SK-N-SH treated with all-trans-retinoic acid at 6 μM for 48 hours (cell line): ENCODE measurements around the gene FJX1.
"Not testable (repeated sequence)": the region's sequence is repeated elsewhere in the genome, so short reads cannot be mapped to it uniquely, and the experiment has no call there.

Source experiments
- ATAC-seq: fragments of 200-7000 bp; cut with Tn5 transposase; 3 replicates; pipeline ENCODE4 v1.9.1; 2020; ENCODE audit warnings: mild to moderate bottlenecking, moderate library complexity
- ARNTL ChIP-seq: fragments of 450-650 bp; formaldehyde crosslinking; IDR thresholded peaks from 2 replicates; pipeline ENCODE4 v1.5.0; 2020; ENCODE audit warnings: low read depth, mild to moderate bottlenecking, moderate library complexity, borderline replicate concordance
- BACH2 ChIP-seq: fragments of 250-450 bp; sonication (Bioruptor Pico); IDR thresholded peaks from 2 replicates; pipeline ENCODE4 v1.9.0; 2021; ENCODE audit warnings: mild to moderate bottlenecking, borderline replicate concordance
- CREB5 ChIP-seq: fragments of 250-450 bp; sonication (Bioruptor Pico); IDR thresholded peaks from 2 replicates; pipeline ENCODE4 v1.5.1; 2020; ENCODE audit warnings: low read depth, mild to moderate bottlenecking, moderate library complexity
- CSDC2 ChIP-seq: fragments of 250-450 bp; sonication (Bioruptor Pico); IDR thresholded peaks from 2 replicates; pipeline ENCODE4 v1.5.0; 2020; ENCODE audit warnings: mild to moderate bottlenecking, moderate library complexity
- CSRNP3 ChIP-seq: fragments of 250-450 bp; sonication (Bioruptor Pico); IDR thresholded peaks from 2 replicates; pipeline ENCODE4 v1.5.1; 2021; ENCODE audit warnings: mild to moderate bottlenecking, moderate library complexity
- ESRRG ChIP-seq: fragments of 250-450 bp; sonication (Bioruptor Pico); IDR thresholded peaks from 2 replicates; pipeline ENCODE4 v1.6.1; 2021; ENCODE audit warnings: mild to moderate bottlenecking
- GLIS3 ChIP-seq: fragments of 250-450 bp; sonication (Bioruptor Pico); IDR thresholded peaks from 2 replicates; pipeline ENCODE4 v1.5.0; 2020; ENCODE audit warnings: mild to moderate bottlenecking, moderate library complexity
- ISL1 ChIP-seq: fragments of 250-450 bp; sonication (Bioruptor Pico); IDR thresholded peaks from 2 replicates; pipeline ENCODE4 v2.1.2; 2022; ENCODE audit warnings: mild to moderate bottlenecking, moderate library complexity
- OSR1 ChIP-seq: fragments of 250-450 bp; sonication (Bioruptor Pico); IDR thresholded peaks from 2 replicates; pipeline ENCODE4 v1.8.0; 2022; ENCODE audit warnings: moderate library complexity, mild to moderate bottlenecking, inconsistent platforms
- PATZ1 ChIP-seq: fragments of 250-450 bp; sonication (Bioruptor Pico); IDR thresholded peaks from 2 replicates; pipeline ENCODE4 v1.8.0; 2020; ENCODE audit warnings: mild to moderate bottlenecking, moderate library complexity, borderline replicate concordance
- POU6F1 ChIP-seq: fragments of 250-450 bp; sonication (Bioruptor Pico); IDR thresholded peaks from 2 replicates; pipeline ENCODE4 v1.8.0; 2021; ENCODE audit warnings: low read depth, mild to moderate bottlenecking, moderate library complexity, borderline replicate concordance
- RARB ChIP-seq: fragments of 250-450 bp; sonication (Bioruptor Pico); IDR thresholded peaks from 2 replicates; pipeline ENCODE4 v1.8.0; 2021; ENCODE audit warnings: mild to moderate bottlenecking, moderate library complexity
- SNAI2 ChIP-seq: fragments of 250-450 bp; sonication (Bioruptor Pico); IDR thresholded peaks from 2 replicates; pipeline ENCODE4 v1.5.0; 2020; ENCODE audit warnings: mild to moderate bottlenecking, moderate library complexity
- TCF4 ChIP-seq: fragments of 250-450 bp; sonication (Bioruptor Pico); IDR thresholded peaks from 2 replicates; pipeline ENCODE4 v1.8.0; 2021; ENCODE audit warnings: mild to moderate bottlenecking, moderate library complexity, borderline replicate concordance
- TOX ChIP-seq: fragments of 250-450 bp; sonication (Bioruptor Pico); IDR thresholded peaks from 2 replicates; pipeline ENCODE4 v1.8.0; 2021; ENCODE audit warnings: mild to moderate bottlenecking, moderate library complexity, borderline replicate concordance
- ZC3H10 ChIP-seq: fragments of 250-450 bp; sonication (Bioruptor Pico); IDR thresholded peaks from 2 replicates; pipeline ENCODE4 v1.5.1; 2021; ENCODE audit warnings: mild to moderate bottlenecking, moderate library complexity
- ZFP3 ChIP-seq: fragments of 250-450 bp; sonication (Bioruptor Pico); IDR thresholded peaks from 2 replicates; pipeline ENCODE4 v1.5.0; 2020; ENCODE audit warnings: mild to moderate bottlenecking, moderate library complexity
- ZFP30 ChIP-seq: fragments of 450-650 bp; formaldehyde crosslinking; IDR thresholded peaks from 2 replicates; pipeline ENCODE4 v1.5.0; 2022; ENCODE audit warnings: mild to moderate bottlenecking, moderate library complexity
- ZNF565 ChIP-seq: fragments of 450-650 bp; formaldehyde crosslinking; conservative IDR thresholded peaks from 2 replicates; pipeline ENCODE4 v1.5.0; 2020; ENCODE audit warnings: low read depth, mild to moderate bottlenecking, moderate library complexity
- ZNF70 ChIP-seq: fragments of 450-650 bp; formaldehyde crosslinking; IDR thresholded peaks from 2 replicates; pipeline ENCODE4 v1.5.0; 2020; ENCODE audit warnings: mild to moderate bottlenecking, moderate library complexity
- ZNF8 ChIP-seq: fragments of 450-650 bp; formaldehyde crosslinking; IDR thresholded peaks from 2 replicates; pipeline ENCODE4 v1.5.0; 2020; ENCODE audit warnings: mild to moderate bottlenecking, moderate library complexity
- TF ChIP-seq, protein P1 (sequence below): fragments of 250-450 bp; sonication (Bioruptor Pico); IDR thresholded peaks from 2 replicates; pipeline ENCODE4 v1.5.0; 2020; ENCODE audit warnings: mild to moderate bottlenecking, moderate library complexity

Gene FJX1

DNA sequence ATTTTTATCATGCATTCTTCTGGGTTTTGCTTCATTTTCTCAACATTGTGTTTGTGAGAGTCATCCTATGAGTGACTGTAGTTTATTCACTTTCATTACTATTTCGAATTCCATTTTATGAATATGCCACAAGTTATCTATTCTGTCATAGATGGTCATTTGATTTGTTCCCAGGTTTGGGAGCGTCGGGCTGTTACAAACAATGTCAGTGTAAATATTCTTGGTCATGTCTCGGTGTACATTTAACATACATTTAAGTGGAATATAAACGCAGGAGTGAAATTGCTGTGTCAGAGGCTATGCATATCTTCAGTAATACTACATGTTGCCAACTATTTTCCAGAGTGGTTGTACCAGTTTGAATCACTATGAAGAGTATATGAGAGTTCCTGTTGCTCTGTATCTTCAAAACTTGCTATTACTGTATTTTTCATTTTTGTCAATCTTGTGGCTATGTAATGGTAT is 46.7 kb downstream of the FJX1 start:
- no peak for ATAC-seq

DNA sequence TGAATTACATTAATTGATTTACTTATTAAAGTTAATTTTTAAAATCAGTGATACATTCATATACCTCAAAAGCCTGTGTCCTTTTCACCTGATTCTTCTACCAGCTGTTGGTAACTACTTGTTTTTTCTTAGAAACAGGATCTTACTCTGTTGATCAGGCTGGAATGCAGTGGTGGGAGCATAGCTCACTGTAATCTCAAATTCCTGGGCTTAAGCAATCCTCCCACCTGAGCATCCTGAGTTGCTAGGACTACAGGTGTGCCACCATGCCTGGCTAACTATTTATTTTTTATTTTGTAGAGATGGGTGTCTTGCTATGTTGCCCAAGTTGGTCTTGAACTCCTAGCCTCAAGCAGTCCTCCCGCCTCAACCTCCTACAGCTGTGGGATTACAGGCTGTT is 49.0 kb downstream of the FJX1 start:
- TF ChIP-seq BACH2: no peak
- TF ChIP-seq TCF4 (CRISPR knock-in tag): no peak
- TF ChIP-seq ZNF70 (CRISPR knock-in tag): no peak
- TF ChIP-seq SNAI2: no peak
- no peak for TF ChIP-seq ESRRG (CRISPR knock-in tag)
- TF ChIP-seq ZFP30: no peak
- TF ChIP-seq TOX: no peak
- TF ChIP-seq, protein P1, sequence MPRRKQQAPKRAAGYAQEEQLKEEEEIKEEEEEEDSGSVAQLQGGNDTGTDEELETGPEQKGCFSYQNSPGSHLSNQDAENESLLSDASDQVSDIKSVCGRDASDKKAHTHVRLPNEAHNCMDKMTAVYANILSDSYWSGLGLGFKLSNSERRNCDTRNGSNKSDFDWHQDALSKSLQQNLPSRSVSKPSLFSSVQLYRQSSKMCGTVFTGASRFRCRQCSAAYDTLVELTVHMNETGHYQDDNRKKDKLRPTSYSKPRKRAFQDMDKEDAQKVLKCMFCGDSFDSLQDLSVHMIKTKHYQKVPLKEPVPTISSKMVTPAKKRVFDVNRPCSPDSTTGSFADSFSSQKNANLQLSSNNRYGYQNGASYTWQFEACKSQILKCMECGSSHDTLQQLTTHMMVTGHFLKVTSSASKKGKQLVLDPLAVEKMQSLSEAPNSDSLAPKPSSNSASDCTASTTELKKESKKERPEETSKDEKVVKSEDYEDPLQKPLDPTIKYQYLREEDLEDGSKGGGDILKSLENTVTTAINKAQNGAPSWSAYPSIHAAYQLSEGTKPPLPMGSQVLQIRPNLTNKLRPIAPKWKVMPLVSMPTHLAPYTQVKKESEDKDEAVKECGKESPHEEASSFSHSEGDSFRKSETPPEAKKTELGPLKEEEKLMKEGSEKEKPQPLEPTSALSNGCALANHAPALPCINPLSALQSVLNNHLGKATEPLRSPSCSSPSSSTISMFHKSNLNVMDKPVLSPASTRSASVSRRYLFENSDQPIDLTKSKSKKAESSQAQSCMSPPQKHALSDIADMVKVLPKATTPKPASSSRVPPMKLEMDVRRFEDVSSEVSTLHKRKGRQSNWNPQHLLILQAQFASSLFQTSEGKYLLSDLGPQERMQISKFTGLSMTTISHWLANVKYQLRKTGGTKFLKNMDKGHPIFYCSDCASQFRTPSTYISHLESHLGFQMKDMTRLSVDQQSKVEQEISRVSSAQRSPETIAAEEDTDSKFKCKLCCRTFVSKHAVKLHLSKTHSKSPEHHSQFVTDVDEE (CRISPR knock-in tag): no peak
- TF ChIP-seq CREB5 (CRISPR knock-in tag): no peak
- no peak for TF ChIP-seq OSR1 (CRISPR knock-in tag)
- TF ChIP-seq ZFP3 (CRISPR knock-in tag): no peak
- no peak for TF ChIP-seq ZNF8
- TF ChIP-seq ZC3H10 (CRISPR knock-in tag): no peak
- TF ChIP-seq ZNF565 (CRISPR knock-in tag): no peak
- TF ChIP-seq RARB: no peak
- TF ChIP-seq ISL1 (CRISPR knock-in tag): no peak
- TF ChIP-seq POU6F1 (CRISPR knock-in tag): no peak
- TF ChIP-seq CSDC2 (CRISPR knock-in tag): no peak
- no peak for TF ChIP-seq CSRNP3 (CRISPR knock-in tag)
- ATAC-seq: no peak

More for the DNA sequence above, 46.7 kb downstream of the FJX1 start:
- TF ChIP-seq ISL1 (CRISPR knock-in tag) (no peak), GLIS3 (CRISPR knock-in tag) (no peak), CREB5 (CRISPR knock-in tag) (no peak), ZFP3 (CRISPR knock-in tag) (no peak), ZFP30 (no peak), PATZ1 (CRISPR knock-in tag) (no peak), ARNTL (no peak), SNAI2 (no peak), POU6F1 (CRISPR knock-in tag) (no peak), ZNF565 (CRISPR knock-in tag) (no peak), ZNF70 (CRISPR knock-in tag) (no peak), RARB (no peak), ZC3H10 (CRISPR knock-in tag) (no peak), TCF4 (CRISPR knock-in tag) (no peak), CSDC2 (CRISPR knock-in tag) (no peak)

- ATAC-seq: not testable (repeated sequence)
Measured at GRCh38 chr11:35668350-35668749, 50.1 kb downstream of the FJX1 start.
